GM12891 (cell line): ENCODE measurements around the gene TMPRSS15.

Source experiments
- PAX5 ChIP-seq: IDR thresholded peaks from 2 replicates; pipeline ENCODE4 v1.6.1; 2011; ENCODE audit warnings: low read length, moderate library complexity, mild to moderate bottlenecking; ENCODE audit not compliant: insufficient read depth, severe bottlenecking
- POLR2A ChIP-seq: IDR thresholded peaks from 2 replicates; pipeline ENCODE4 v1.6.1; 2011; ENCODE audit warnings: low read depth, low read length, control low read depth
- POLR2AphosphoS5 ChIP-seq: IDR thresholded peaks from 2 replicates; pipeline ENCODE4 v1.6.1; 2011; ENCODE audit warnings: low read depth, low read length, control low read depth
- SPI1 ChIP-seq: IDR thresholded peaks from 2 replicates; pipeline ENCODE4 v1.6.1; 2011; ENCODE audit warnings: low read depth, low read length, control low read depth
- TAF1 ChIP-seq: IDR thresholded peaks from 2 replicates; pipeline ENCODE4 v1.6.1; 2011; ENCODE audit warnings: low read depth, low read length, control low read depth

- no peak for TF ChIP-seq POLR2A
- TF ChIP-seq POLR2AphosphoS5: no peak
- TF ChIP-seq TAF1: no peak
- no peak for TF ChIP-seq PAX5
- TF ChIP-seq SPI1: no peak
Measured at GRCh38 chr21:18430341-18430740, 26.8 kb upstream of the TMPRSS15 start.
